Erythroblast (primary cell): ENCODE measurements around the gene ALLC.

ENCODE experiments used
- GATA1 ChIP-seq: IDR thresholded peaks from 2 replicates; pipeline ENCODE4 v1.6.1; 2011; ENCODE audit warnings: low read depth, mild to moderate bottlenecking, control low read depth, low read length, moderate library complexity
- POLR2A ChIP-seq: IDR thresholded peaks from 2 replicates; pipeline ENCODE4 v1.6.1; 2011; ENCODE audit warnings: mild to moderate bottlenecking, low read length

DNA sequence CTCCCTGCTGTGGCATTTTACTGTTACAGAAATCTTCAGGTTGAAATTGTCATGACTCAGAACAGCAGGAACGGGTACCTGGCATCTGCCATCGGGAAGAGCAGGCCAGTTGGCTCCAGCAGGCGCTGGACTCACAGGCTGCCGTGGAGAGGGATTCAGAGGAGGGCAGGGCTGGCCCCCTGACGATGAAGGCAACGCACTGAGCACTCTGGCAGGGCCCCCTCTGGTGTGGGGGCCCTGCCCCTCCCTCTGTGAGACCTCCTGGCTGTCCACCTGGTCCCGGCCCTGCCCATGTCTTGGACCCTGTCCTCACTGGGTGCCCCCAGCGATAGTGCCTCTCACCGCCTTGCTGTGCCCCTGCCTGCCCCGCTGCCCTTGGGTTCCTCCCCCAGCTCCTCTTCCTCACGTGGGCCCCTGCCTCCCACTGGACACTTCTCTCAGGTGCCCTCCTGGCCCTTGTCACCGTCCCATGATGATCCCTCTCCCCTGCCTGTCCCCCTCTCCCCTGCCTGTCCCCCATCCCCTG lies 23.3 kb upstream of the ALLC start:
- TF ChIP-seq POLR2A (no peak), GATA1 (no peak)
